Right cardiac atrium (tissue), 5 donors: ENCODE results near the gene BPI. TPM values are rescaled to one million over a fixed set of nuclear protein-coding genes. Genes with fewer than 3 reads are reported as not detected.

Experiments used
- ATAC-seq, 2 donors: fragments of 200-7000 bp; cut with Tn5 transposase; one replicate each; pipeline versions ENCODE4 v1.8.0 to v1.9.1; 2020; ENCODE audit warnings: moderate library complexity in 2 of 2, mild to moderate bottlenecking in 1 of 2
- DNase-seq, 3 donors: peaks; one replicate each; pipeline ENCODE4 v3.0.0-alpha.2; 2020
- H3K27ac ChIP-seq: one replicate; pipeline ENCODE4 v1.5.1; 2013; ENCODE audit warnings: mild to moderate bottlenecking, low read length, control low read depth, moderate library complexity
- H3K27me3 ChIP-seq: one replicate; pipeline ENCODE4 v1.6.1; 2013; ENCODE audit not compliant: control insufficient read depth, insufficient read depth
- H3K4me1 ChIP-seq: one replicate; pipeline ENCODE4 v1.6.1; 2013; ENCODE audit warnings: low read length; ENCODE audit not compliant: control insufficient read depth, insufficient read depth
- H3K4me3 ChIP-seq: one replicate; pipeline ENCODE4 v1.5.1; 2013; ENCODE audit warnings: low read length, control low read depth
- H3K9me3 ChIP-seq: one replicate; pipeline ENCODE4 v1.6.1; 2013; ENCODE audit warnings: low read length; ENCODE audit not compliant: control insufficient read depth
- WGBS: extraction: QIAGEN DNeasy Blood & Tissue Kit; methylation state at CpG from one replicate; pipeline ENCODE4 v1.1.7; 2013; 5-methylcytosine and 5-hydroxymethylcytosine counted together
- intact Hi-C, 4 donors: fragments of 100-400 bp; cut with DNase I; formaldehyde crosslinking; loops; one replicate each; pipeline versions ENCODE4 v1.11.0 to v1.14.0; 2022 to 2023
- polyA plus RNA-seq: library from polyadenylated mRNA; stranded (reverse); fragments of 200-250 nt; gene quantifications from one replicate; pipeline ENCODE4 v1.2.3, GENCODE V29; 2013
- total RNA-seq, 4 donors: library from RNA; stranded (reverse); fragmentation: NEBNext Ultra II Directional; extraction: Animal tissue kit (Norgen Biotek cat#: 25700); gene quantifications; one replicate each; pipeline ENCODE4 v1.2.1, GENCODE V29; 2021
- donor health status: healthy with polysubstance abuse.
- donor health status: DM: no; HTN: yes; CAD: no.
- donor health status: DM: no; HTN: no; CAD: no.
- donor health status: DM: no; HTN: yes; CAD: no; lungs with severe emphysema.
- donor health status: DM: yes; HTN: yes; CAD: no.

Gene BPI
- total and polyA plus RNA-seq, 5 donors = 0.07 to 0.71 (median 0.28) TPM

- 49% methylated on average over 2 of the region's 2 CpGs for WGBS
Observed at GRCh38 chr20:38267296-38267695, 36.7 kb upstream of the BPI start.

GRCh38 chr20:38267901-38268514 is 35.9 kb upstream of the BPI start:
- intact Hi-C loops = no loop called here
- no peak overlapping the region for H3K27ac ChIP-seq
- 77% methylated on average over 5 of the region's 5 CpGs for WGBS

More at GRCh38 chr20:38267296-38267695, 36.7 kb upstream of the BPI start:
- Histone ChIP-seq H3K4me3 (no peak overlapping the region), H3K27ac (no peak overlapping the region), H3K4me1 (peaks cover 6% of the 10 kb centered on the region), H3K9me3 (no peaks in the 10 kb centered on the region), H3K27me3 (peaks cover 1% of the 10 kb centered on the region)
- ATAC-seq = no peak
- no peak for DNase-seq
- intact Hi-C loops = no loop called here

GRCh38 chr20:38269040-38269439 is 34.9 kb upstream of the BPI start:
- intact Hi-C loops = no loop called here

More at GRCh38 chr20:38267901-38268514, 35.9 kb upstream of the BPI start:
- no peak for DNase-seq
- peaks cover 7% of the 10 kb centered on the region for H3K4me1 ChIP-seq
- H3K9me3 ChIP-seq = no peaks in the 10 kb centered on the region
- ATAC-seq = no peak
- no peak overlapping the region for H3K4me3 ChIP-seq
- H3K27me3 ChIP-seq = no peaks in the 10 kb centered on the region

GRCh38 chr20:38269715-38270114 is 34.2 kb upstream of the BPI start:
- no peak for ATAC-seq
- H3K27me3 ChIP-seq = no peaks in the 10 kb centered on the region
- no peak for DNase-seq
- intact Hi-C loops = no loop called here
- no peak overlapping the region for H3K4me3 ChIP-seq
- 88% methylated on average over 6 of the region's 6 CpGs for WGBS
- peaks cover 10% of the 10 kb centered on the region for H3K4me1 ChIP-seq
- no peaks in the 10 kb centered on the region for H3K9me3 ChIP-seq
- H3K27ac ChIP-seq = no peak overlapping the region

More at GRCh38 chr20:38269040-38269439, 34.9 kb upstream of the BPI start:
- 95% methylated on average over 3 of the region's 3 CpGs for WGBS
- Histone ChIP-seq H3K27me3 (no peaks in the 10 kb centered on the region), H3K9me3 (no peaks in the 10 kb centered on the region), H3K4me3 (no peak overlapping the region), H3K27ac (no peak overlapping the region), H3K4me1 (peaks cover 10% of the 10 kb centered on the region)
- DNase-seq (no peak), ATAC-seq (no peak)

GRCh38 chr20:38270869-38271605 is 32.9 kb upstream of the BPI start:
- ATAC-seq (peak; percentile 96 to 97), DNase-seq (peak; percentile 89 to 94 (median 94))
- H3K4me1 ChIP-seq = peaks cover 10% of the 10 kb centered on the region
- H3K4me3 ChIP-seq = no peak overlapping the region
- peak overlapping the region; percentile 20 for H3K27ac ChIP-seq
- H3K27me3 ChIP-seq = no peaks in the 10 kb centered on the region
- intact Hi-C loops = no loop called here
- WGBS = 41% methylated on average over 10 of the region's 10 CpGs
- no peaks in the 10 kb centered on the region for H3K9me3 ChIP-seq

- no peak overlapping the region for H3K4me3 ChIP-seq
- peaks cover 10% of the 10 kb centered on the region for H3K4me1 ChIP-seq
- H3K27ac ChIP-seq = no peak overlapping the region
- intact Hi-C loops = no loop called here
- WGBS = 90% methylated on average over 2 of the region's 2 CpGs
- H3K9me3 ChIP-seq = no peaks in the 10 kb centered on the region
- ATAC-seq = no peak
- H3K27me3 ChIP-seq = no peaks in the 10 kb centered on the region
- no peak for DNase-seq
Observed at GRCh38 chr20:38271608-38272120, 32.3 kb upstream of the BPI start.

GRCh38 chr20:38272398-38272797 is 31.6 kb upstream of the BPI start:
- H3K27me3 ChIP-seq = no peaks in the 10 kb centered on the region
- DNase-seq (no peak), ATAC-seq (no peak)
- no peaks in the 10 kb centered on the region for H3K9me3 ChIP-seq
- H3K4me3 ChIP-seq = no peak overlapping the region
- no peak overlapping the region for H3K27ac ChIP-seq
- intact Hi-C loops = no loop called here
- 92% methylated on average over 2 of the region's 2 CpGs for WGBS
- peaks cover 10% of the 10 kb centered on the region for H3K4me1 ChIP-seq

- Histone ChIP-seq H3K9me3 (no peaks in the 10 kb centered on the region), H3K4me3 (no peak overlapping the region), H3K27me3 (no peaks in the 10 kb centered on the region), H3K27ac (no peak overlapping the region), H3K4me1 (peaks cover 10% of the 10 kb centered on the region)
- no peak for DNase-seq
- no peak for ATAC-seq
- WGBS = 50% methylated on average over 2 of the region's 2 CpGs
- intact Hi-C loops = no loop called here
Observed at GRCh38 chr20:38272961-38273360, 31.0 kb upstream of the BPI start.

- intact Hi-C loops = no loop called here
- no peak overlapping the region for H3K4me3 ChIP-seq
- H3K9me3 ChIP-seq = no peaks in the 10 kb centered on the region
- no peaks in the 10 kb centered on the region for H3K27me3 ChIP-seq
- 85% methylated on average over 12 of the region's 12 CpGs for WGBS
- DNase-seq (no peak), ATAC-seq (no peak)
- no peak overlapping the region for H3K27ac ChIP-seq
- peaks cover 4% of the 10 kb centered on the region for H3K4me1 ChIP-seq
Observed at GRCh38 chr20:38275815-38276550, 28.0 kb upstream of the BPI start.

GRCh38 chr20:38277285-38277684 is 26.7 kb upstream of the BPI start:
- no peak for DNase-seq
- Histone ChIP-seq H3K27ac (no peak overlapping the region), H3K9me3 (no peaks in the 10 kb centered on the region), H3K27me3 (no peaks in the 10 kb centered on the region), H3K4me3 (no peak overlapping the region), H3K4me1 (peaks cover 4% of the 10 kb centered on the region)
- intact Hi-C loops = no loop called here
- ATAC-seq = no peak
- 79% methylated on average over 5 of the region's 5 CpGs for WGBS

GRCh38 chr20:38277691-38278090 is 26.3 kb upstream of the BPI start:
- no peaks in the 10 kb centered on the region for H3K27me3 ChIP-seq
- ATAC-seq (no peak), DNase-seq (no peak)
- WGBS = 92% methylated on average over 2 of the region's 2 CpGs
- H3K4me1 ChIP-seq = peaks cover 4% of the 10 kb centered on the region
- no peak overlapping the region for H3K4me3 ChIP-seq
- intact Hi-C loops = no loop called here
- H3K9me3 ChIP-seq = no peaks in the 10 kb centered on the region
- no peak overlapping the region for H3K27ac ChIP-seq
